GM19328 (cell line): ENCODE results near the gene FSTL4.

Experiments
- ATAC-seq: cut with Tn5 transposase; IDR thresholded peaks from one replicate; pipeline ENCODE4 v1.9.1; 2021; ENCODE audit warnings: mild to moderate bottlenecking, moderate library complexity; ENCODE audit not compliant: unreplicated experiment

The FSTL4 gene

GRCh38 chr5:133304707-133305216 is 307.6 kb downstream of the FSTL4 start:
- no peak for ATAC-seq

DNA sequence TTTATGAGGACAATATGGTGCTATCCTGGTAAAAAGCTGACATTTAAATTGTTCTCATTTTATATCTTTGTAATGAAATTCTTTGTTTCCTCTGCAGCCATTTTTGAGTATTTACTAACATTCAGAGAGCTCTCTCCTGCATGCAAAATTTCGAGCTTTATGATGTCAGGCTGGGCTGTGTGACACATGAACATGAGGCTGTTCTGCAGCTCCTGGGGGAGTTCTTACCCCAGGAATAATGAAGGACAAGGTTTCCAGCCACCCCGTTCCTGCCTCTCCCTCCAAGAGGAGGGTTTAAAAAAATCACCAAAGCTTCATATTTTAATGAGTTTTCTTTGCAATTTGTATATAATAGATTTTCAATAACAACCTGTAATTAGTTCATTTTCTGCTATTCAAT is 308.2 kb downstream of the FSTL4 start:
- no peak for ATAC-seq

GRCh38 chr5:133303298-133303697 is 309.0 kb downstream of the FSTL4 start:
- no peak for ATAC-seq

DNA sequence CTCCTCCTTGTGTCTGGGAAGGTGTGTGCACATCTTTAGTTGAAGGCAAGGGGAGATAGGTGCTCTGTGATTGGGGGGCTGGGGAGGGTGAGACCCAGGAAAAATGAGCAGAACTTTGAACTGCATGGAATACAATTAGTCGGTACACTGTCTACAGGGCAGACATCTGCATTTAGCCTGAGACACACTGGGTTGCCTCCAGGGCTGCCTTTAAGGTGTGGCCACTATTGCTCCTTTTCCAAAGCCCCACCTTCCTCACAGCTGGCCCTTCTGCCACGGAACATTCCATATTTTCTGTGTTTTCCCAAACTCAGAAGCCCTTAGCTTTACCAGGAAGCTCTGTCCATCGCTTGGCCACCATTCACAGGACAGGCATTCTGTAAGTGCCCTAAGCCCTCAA is 312.6 kb downstream of the FSTL4 start:
- ATAC-seq, result no peak

DNA sequence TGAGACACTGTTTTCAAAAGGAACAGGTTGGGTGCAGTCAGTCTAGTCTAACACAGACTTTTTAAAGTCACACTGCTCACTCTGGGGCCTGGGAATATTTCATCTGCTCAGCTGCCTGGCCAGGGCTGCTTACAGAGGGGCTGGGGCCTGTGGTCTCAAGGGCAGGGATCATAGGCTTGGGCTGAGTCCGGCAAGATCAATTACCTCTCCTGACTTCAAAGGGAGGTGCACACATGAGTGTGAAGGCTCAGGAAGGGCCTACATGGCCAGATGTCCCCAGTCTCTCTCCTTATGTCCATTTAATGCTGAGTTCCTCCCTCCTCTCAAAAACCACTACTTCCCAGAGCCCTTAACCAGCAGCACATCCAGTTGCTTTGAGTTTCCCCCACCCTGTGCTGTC is 313.3 kb downstream of the FSTL4 start:
- no peak for ATAC-seq

- no peak for ATAC-seq
Measured at GRCh38 chr5:133298447-133298846, 313.9 kb downstream of the FSTL4 start.

DNA sequence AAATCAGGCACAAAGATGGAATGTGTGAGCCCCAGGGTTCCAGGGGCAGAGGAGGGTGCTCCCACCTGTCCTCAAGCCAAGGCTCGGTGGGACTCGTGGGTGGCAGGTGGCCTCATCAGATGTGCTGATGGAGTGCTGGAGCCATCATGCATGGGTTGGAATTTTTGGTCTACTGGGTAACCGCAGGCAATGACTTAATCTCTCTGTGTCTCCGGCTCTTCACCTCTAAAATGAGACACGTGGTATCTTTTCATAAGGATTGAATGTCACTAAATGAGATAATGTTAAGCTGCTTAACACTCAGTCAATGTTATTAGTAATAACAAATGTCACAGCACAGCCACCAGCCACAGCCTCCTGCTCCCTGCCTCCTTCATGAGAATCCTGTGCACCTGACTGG is 315.0 kb downstream of the FSTL4 start:
- no peak for ATAC-seq

- ATAC-seq, result no peak
Measured at GRCh38 chr5:133296624-133297023, 315.7 kb downstream of the FSTL4 start.

DNA sequence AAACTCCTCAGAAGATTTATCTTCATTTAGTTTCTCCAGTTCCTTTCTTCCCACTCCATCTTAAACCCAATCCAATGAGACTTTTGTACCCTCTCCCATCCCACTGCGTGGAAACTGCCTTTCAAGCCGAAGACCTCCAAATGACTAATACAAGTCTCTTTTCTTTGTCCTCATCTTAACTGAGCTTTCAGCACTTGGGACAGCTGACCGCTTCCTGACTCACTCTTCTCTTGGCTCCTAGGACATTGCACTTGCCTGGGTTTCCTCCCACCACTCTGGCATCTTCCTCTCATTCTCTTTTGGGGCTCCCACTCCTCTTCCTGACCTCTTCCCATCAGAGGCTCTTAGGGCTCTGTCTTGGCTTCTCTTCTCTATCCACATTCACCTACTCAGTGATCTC is 316.8 kb downstream of the FSTL4 start:
- ATAC-seq, result no peak

GRCh38 chr5:133294380-133294779 is 318.0 kb downstream of the FSTL4 start:
- no peak for ATAC-seq

DNA sequence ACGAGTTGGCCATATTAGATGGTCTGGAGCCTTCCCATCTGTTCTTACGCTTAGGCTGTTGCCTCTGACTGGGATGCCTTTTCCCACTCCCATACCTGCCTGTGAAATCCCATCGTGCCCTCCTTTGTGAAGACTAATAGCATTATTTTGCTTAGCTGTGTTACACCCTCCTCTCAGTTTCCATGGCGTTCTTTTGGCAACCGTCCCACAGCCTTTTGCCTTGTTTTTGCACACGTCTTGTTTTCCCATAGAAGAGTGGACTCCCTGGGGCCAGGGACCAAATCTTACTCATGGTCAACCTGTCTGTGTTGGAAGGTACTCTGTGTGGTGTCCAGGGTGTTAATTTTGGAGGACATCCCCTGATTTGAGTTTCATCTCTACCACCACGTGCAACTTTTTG is 318.4 kb downstream of the FSTL4 start:
- no peak for ATAC-seq

DNA sequence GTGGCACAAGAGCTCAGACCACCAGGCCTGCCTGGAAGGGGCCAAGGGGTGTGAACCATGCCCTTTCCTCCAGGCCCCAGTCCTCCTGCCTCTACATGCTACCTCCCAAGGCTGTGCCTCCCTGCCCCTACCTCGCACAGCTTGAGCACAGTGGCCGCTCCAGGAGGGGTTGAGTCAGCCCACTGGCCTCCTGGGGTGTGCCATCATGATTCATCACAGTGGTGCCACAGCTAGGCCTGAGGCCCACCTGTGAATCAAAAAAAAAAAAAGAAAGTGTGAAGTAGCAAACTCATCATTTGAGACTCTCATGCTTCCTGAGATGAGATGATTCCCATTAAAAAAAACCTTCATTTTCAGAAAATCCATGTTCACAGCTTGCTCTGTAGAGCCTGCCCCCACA is 320.0 kb downstream of the FSTL4 start:
- ATAC-seq, result no peak

DNA sequence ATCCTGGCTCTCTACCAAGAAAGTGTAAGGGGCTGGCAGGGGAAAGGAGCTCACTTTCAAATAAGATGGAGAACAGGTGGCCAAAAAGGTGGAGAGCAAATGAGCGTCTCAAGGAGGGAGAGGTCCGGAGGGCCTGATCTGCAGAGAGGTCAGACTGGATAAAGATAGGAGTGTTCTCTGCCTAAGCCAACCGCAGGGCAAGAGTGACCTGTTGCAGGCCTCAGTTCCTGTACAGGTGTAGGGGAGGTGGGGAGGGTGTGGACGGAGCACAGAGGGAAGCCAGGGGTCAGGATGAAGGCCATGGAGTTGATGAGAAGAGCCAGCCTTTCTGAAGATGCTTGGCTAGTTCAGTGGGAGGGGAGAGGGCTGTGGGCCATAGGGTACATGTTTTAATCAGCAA is 320.8 kb downstream of the FSTL4 start:
- ATAC-seq, result no peak

DNA sequence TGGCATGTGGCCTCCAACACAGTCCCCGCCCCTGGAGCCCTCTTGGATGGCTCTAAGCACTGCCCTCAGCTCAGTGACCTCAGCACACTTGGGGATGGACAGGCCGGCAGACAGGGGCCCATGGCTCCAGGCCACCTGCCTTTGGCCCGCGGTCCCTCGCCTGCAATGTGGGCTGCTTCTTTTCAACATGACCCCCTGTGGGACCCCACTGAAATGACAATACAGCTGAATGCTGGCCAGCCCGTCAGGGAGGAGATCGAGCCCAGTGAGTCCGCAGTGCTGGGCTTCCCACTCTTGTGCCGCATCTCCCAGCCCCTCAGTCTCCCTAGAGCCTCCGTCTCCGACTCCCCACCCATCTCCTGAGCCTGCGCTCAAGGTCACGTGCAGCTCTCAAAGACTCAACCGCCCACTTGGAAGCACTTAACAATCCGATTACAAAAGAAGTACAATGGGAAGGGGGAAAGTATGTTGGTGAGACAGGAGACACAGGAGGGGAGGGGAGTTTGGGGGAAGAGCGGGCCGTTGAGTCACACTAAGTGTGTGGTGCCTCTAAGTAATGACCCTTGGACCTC is 321.6 kb downstream of the FSTL4 start:
- no peak for ATAC-seq

DNA sequence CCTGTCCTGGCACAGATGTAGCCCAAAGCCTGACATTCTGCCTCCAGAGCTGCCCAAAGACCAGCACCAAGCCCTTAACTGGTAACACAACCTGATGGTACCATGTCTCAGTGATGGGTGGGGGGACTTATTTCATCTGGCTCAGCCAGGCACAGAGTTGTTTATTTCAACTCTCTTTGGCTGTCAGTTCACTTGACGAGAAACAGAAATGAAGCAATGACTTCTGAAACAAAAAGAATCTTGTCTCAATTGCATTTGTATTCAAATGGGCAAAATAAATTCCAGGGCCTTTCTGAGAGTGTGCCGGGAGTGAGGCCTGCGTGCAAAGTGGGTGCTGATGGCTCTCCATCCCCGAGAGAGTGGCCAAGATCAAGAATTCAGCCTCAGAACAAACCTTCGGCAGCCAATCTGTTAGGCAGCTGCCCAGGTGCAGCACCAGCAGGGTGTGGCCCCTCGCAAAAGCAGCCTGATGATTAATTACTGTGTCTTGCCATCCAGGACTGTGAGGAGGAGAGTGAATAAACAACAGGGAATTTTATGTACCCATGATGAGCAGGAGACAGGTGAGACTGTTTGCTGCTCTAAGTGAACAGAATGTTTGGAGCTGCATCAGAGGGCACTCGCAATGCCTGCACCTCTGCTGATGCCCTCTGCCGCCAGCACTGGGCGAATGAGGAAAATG is 322.5 kb downstream of the FSTL4 start:
- no peak for ATAC-seq

DNA sequence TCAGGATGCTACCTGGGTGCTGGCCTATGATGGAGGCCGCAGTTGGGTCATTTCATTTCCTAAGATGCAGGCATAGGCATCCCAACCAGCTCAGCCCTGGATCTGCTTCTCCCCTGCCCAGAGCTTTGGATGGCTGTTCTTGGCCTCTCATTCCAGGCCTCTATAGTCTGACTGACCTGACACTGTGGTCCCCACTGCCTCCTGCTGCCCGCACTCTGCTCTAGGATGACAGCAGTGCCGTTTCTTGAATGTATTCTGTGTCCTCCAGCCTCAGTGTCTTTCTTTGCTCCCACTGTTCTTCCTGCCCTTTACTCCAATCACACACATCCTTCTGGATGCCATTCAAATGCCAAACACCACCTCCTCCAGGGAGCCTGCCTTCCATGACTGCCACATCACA is 324.8 kb downstream of the FSTL4 start:
- no peak for ATAC-seq

DNA sequence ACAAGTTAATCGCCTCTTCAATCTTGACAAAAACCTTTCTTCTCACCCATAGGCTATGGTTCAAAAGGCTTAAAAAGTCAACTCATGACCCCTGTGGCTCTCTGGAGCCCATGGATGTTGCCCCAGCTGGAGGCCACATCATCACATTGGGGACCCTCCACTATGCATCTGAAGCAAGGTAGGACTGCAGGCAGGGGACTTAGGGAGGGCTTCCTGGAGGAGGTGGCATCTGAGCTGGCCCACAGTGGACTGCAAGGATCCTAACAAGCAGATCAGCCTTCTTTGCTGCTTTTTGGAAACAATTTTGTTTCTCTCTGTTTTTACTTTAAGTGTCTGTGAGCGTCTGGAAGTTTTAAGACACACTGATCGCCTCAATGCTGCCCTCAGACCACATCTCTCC is 325.9 kb downstream of the FSTL4 start:
- ATAC-seq, result no peak

GRCh38 chr5:133285583-133286021 is 326.7 kb downstream of the FSTL4 start:
- ATAC-seq, result no peak

DNA sequence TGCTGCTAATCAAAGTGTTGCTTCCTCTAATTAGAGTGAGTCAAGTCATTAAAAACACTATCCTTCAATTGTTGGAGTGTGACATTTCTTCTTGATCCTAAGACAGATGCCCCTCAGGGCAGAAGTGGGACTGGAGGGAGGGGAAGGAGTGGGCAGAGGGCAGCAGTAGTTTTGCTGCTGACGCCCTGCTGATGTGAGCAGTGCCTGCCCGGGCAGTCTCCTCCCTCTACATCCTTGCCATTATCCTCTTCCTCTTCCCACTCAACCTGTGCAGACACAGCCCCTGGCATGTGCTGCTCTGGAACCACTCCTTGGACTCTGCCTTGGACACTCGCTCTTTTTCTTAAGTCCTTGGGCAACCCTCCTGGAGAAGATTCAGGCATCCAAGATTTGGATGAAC is 328.0 kb downstream of the FSTL4 start:
- ATAC-seq, result no peak

- no peak for ATAC-seq
Measured at GRCh38 chr5:133278317-133278716, 334.0 kb downstream of the FSTL4 start.

GRCh38 chr5:133277744-133278143 is 334.6 kb downstream of the FSTL4 start:
- ATAC-seq, result no peak

GRCh38 chr5:133276171-133276570 is 336.2 kb downstream of the FSTL4 start:
- no peak for ATAC-seq

DNA sequence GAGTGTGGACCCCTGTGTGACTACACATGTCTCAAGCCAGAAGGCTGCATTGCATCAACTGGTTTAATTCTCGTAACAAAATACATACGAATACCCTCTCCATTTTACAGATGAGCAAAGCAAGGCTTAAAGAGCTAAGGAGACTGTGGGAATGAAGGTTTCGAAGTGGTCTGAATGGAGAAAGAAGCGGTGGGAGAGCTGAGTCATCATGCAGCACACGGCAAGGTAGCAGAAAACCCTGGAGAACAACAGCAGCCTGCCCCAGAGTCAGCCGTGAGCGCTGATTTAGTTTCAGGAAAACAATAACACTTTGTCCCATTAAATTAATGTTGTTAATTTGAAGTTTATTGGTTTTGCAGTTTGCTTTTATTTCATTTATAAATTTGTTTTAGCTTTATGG is 336.7 kb downstream of the FSTL4 start:
- no peak for ATAC-seq
